Caki2 (cell line): ENCODE data around the gene SH2D4B. TPM values are rescaled to one million over a fixed set of nuclear protein-coding genes. Genes with fewer than 3 reads are reported as not detected.

ENCODE experiments used
- DNase-seq: peaks from one replicate; pipeline ENCODE4 v3.0.0-alpha.2; 2015; ENCODE audit warnings: low read depth
- in situ Hi-C: cut with HindIII; loops from 2 replicates; pipeline ENCODE4 v1.10.0; 2016; ENCODE audit warnings: low sequenced_read_pairs, low pct_unique_long_range_greater_than_20kb, mixed read lengths
- total RNA-seq: library from RNA; depleted of rRNA; stranded (reverse); fragments of >200 nt; shearing (Covaris generic); gene quantifications from 2 replicates; pipeline ENCODE4 v1.2.3, GENCODE V29; 2014; ENCODE audit warnings: low replicate concordance; rRNA removed

SH2D4B gene
- not detected in 2 replicates for total RNA-seq

DNA sequence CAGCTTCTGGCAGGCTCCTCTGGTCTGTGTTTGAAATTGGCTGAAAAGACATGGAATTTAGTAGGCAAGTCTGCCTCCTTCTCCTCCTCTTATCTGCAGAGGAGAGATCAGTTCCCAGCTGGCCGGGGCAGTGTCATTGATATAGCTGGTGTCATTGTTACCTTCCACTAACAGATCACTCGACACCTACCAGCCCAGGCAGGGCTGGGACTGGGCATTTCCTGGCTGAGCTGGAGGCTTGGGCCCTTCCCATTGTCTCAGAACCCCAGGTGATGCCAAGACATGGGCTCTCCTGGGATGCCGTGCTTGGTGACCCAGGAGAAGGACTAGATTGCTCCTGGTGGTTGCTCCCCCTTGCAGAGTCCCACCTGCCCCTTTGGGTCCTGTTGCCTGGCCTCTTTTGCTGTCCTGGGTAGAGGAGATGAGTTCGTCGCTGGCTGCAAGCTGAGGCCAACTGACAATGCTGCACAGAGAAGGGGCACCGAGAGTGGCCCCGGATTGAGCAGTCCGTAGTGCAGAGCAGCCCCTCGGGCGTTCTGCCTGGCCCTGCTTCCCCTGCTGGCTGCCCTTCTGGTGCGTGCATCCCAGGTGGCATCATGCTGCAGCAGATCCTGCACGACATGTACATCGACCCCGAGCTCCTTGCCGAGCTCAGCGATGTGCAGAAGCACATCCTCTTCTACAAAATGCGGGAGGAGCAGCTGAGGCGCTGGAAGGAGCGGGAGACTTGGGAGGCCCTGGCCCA is at the start of gene SH2D4B:
TSS of gene SH2D4B (plus strand) at position 167 of the 745 bp plus-strand sequence. CDS start at position 597, 430 bp downstream.
- no peak for DNase-seq
- in situ Hi-C loops: no loop called here

GRCh38 chr10:80488539-80489066 is 49.1 kb upstream of the SH2D4B start:
- DNase-seq: no peak
- in situ Hi-C loops: no loop called here

DNA sequence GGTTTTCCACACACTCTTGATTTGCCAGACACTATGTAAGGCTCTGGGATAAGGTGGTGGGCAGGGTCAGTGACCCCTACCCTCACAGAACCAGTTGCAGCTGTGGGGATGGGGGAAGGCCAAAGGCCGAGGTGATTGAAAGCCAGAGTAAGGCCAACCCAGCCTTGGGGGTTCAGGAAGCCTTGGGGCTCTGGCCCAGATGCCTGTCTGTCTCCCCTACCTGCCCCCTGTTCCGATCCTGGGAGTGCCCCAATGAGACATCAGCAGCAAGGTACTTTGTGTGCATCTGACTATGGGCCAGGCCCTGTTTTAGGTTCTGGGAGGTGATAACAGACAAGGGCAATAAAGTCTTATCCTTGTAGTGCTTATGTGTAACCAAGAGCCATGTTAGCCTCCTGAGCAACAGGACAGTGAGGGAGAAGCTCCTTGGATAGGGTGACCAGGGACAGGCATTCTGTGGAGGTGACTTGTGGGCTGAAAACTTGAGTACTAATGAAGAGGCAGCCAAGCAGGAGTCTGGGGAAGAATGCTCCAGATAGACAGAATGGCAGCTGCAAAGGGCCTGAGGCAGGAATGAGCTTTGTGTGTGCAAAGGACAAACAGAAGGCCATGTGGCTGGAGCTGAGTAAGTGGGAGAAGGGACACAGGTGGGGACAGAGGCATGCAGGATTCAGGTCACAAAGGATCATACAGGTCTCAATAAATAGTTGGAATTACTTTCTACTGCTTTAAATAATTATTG is 48.2 kb upstream of the SH2D4B start:
- in situ Hi-C loops: no loop called here

GRCh38 chr10:80491251-80492102 is 46.2 kb upstream of the SH2D4B start:
- in situ Hi-C loops: no loop called here
- DNase-seq: peak; percentile 71

More for the DNA sequence above, 48.2 kb upstream of the SH2D4B start:
- DNase-seq: no peak

GRCh38 chr10:80492848-80493521 is 44.7 kb upstream of the SH2D4B start:
- in situ Hi-C loops: no loop called here
- DNase-seq: no peak

DNA sequence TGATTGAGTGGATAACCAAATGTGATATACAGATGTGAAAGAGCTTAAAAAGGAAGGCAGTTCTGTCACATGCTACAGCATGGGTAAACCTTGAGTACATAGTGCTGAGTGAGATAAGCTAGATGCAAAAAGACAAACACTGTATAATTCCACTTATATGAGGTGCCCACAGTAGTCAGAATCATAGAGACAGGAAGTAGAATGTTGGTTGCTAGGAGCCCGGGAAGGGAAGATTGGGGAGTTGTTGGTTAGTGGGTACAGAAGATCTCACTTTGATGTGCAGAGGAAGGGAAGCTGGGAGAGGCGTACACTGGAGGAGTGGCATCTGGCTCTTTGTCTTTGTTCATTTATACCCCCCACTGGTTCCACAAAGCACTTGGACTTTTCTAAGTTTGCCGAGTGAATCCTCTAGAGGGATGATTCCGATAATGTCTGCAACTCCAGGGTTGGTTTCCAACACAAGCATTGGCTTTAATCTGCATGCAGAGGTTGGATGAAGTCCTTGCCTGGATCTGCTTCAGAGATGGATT is 44.1 kb upstream of the SH2D4B start:
- in situ Hi-C loops: no loop called here
- no peak for DNase-seq

- DNase-seq: no peak
- in situ Hi-C loops: no loop called here
Observed at GRCh38 chr10:80496555-80497172, 41.0 kb upstream of the SH2D4B start.

DNA sequence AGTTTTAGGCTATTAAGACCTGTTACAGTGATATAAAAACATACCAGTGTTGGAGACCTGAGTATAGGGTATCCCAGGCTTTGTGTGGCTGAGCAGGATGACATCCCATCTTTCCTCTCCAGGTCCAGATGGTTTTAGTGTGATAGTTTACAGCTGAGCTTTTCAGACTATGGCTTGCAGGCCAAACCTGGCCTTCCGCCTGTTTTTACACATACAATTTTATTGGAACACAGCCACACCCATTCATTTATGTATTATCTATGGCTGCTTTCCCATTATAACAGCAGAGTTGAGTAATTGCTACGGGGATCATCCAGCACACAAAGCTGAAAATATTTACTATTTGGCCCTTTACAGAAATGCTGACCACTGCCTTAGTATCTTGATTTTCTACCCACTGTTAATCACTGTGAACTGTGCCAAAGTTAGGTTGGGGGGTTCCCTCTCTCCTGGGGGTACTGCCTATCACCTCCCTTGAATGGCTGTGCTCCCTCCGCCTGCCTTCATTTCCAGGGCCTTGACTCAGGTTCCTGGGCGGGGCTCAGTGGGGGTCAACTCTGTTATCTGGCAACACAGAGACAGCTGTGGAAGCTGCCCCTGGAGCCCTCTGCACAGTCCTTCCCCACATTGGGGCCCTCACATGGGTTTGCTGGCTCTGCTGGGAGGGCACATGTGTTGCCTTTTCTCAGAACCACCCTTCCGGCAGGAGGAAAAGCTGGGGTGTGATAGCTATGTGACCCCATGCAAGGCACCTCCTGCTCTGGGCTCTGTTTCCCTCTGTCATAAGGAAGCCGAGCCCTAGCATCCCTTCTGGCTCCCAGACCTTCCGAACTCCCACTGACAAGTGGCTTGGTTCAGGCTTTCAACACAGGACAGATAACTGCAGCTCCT is 40.3 kb upstream of the SH2D4B start:
- DNase-seq: no peak
- in situ Hi-C loops: no loop called here

- in situ Hi-C loops: no loop called here
- DNase-seq: no peak
Observed at GRCh38 chr10:80498078-80498832, 39.4 kb upstream of the SH2D4B start.

GRCh38 chr10:80498833-80499741 is 38.6 kb upstream of the SH2D4B start:
- in situ Hi-C loops: no loop called here
- peak; percentile 91 for DNase-seq

GRCh38 chr10:80500572-80501380 is 36.9 kb upstream of the SH2D4B start:
- in situ Hi-C loops: no loop called here

GRCh38 chr10:80501381-80501912 is 36.3 kb upstream of the SH2D4B start:
- in situ Hi-C loops: no loop called here
- DNase-seq: peak; percentile 61

More at GRCh38 chr10:80500572-80501380, 36.9 kb upstream of the SH2D4B start:
- DNase-seq: no peak

DNA sequence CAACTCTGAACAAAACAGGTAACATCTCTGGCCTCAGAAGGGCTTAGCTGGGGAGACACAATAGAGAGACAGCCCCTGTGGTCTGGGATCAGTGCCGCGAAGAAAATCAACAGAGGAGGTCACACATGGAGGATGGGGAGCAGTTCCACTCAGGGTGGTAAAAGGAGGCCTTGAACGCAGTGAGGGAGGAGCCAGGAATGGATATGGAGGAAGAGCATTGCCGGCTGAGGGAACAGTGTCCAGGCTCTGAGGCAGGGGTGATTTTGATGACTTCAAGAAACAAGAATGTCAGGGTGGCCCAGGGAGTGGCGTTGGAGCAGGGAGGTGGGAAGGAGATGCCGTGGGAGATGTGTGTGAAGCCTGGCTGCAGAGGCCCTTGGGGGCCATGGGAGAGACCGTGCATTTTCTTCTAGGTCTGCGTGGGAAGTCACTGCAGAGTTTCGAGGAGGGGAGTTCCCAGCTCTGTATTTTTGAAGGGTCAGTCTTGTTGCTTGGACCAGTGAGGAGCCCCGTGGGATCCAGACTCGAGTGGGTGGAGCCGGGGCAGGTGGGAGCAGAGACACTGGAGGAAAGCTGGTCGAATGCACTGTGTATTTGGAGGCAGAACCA is 35.7 kb upstream of the SH2D4B start:
- peak; percentile 70 for DNase-seq
- in situ Hi-C loops: no loop called here
